ENCODE measurements around the gene SRRD.

The SRRD gene

GRCh38 chr22:26453812-26454500 is 29.7 kb upstream of the SRRD start:
- H3K9me3 ChIP-seq (ENCODE audit: control insufficient read depth in 5 of 5, low read length in 5 of 5): no peaks in the 10 kb centered on the region
- peaks cover 4 to 74% (median 65%) of the 10 kb centered on the region in 5 donors for H3K36me3 ChIP-seq (ENCODE audit: control insufficient read depth in 5 of 5, insufficient read depth in 5 of 5, low read length in 5 of 5)
- no peaks in the 10 kb centered on the region for H3K4me1 ChIP-seq (ENCODE audit: control insufficient read depth in 5 of 5, insufficient read depth in 5 of 5, low read length in 5 of 5)
- no peak overlapping the region for H3K9ac ChIP-seq (ENCODE audit: low read length in 5 of 5)
- no peak overlapping the region for H3K27ac ChIP-seq (ENCODE audit: low read depth, low read length)
- no peaks in the 10 kb centered on the region for H3K27me3 ChIP-seq (ENCODE audit: control insufficient read depth in 5 of 5, insufficient read depth in 4 of 5, low read length in 5 of 5)
- H3K4me3 ChIP-seq (ENCODE audit: low read depth in 1 of 5, low read length in 5 of 5): no peak overlapping the region

GRCh38 chr22:26457661-26458272 is 25.9 kb upstream of the SRRD start:
- H3K9ac ChIP-seq (ENCODE audit: low read length in 5 of 5): no peak overlapping the region
- H3K36me3 ChIP-seq (ENCODE audit: control insufficient read depth in 5 of 5, insufficient read depth in 5 of 5, low read length in 5 of 5): peaks cover 13 to 77% (median 58%) of the 10 kb centered on the region in 5 donors
- peaks cover 0 to 5% (median 0%) of the 10 kb centered on the region in 5 donors for H3K4me1 ChIP-seq (ENCODE audit: control insufficient read depth in 5 of 5, insufficient read depth in 5 of 5, low read length in 5 of 5)
- no peaks in the 10 kb centered on the region for H3K9me3 ChIP-seq (ENCODE audit: control insufficient read depth in 5 of 5, low read length in 5 of 5)
- H3K27ac ChIP-seq (ENCODE audit: low read depth, low read length): no peak overlapping the region
- no peaks in the 10 kb centered on the region for H3K27me3 ChIP-seq (ENCODE audit: control insufficient read depth in 5 of 5, insufficient read depth in 4 of 5, low read length in 5 of 5)
- no peak overlapping the region for H3K4me3 ChIP-seq (ENCODE audit: low read depth in 1 of 5, low read length in 5 of 5)

GRCh38 chr22:26460202-26460601 is 23.5 kb upstream of the SRRD start:
- no peaks in the 10 kb centered on the region for H3K9me3 ChIP-seq (ENCODE audit: control insufficient read depth in 5 of 5, low read length in 5 of 5)
- no peak overlapping the region for H3K27ac ChIP-seq (ENCODE audit: low read depth, low read length)
- no peaks in the 10 kb centered on the region for H3K27me3 ChIP-seq (ENCODE audit: control insufficient read depth in 5 of 5, insufficient read depth in 4 of 5, low read length in 5 of 5)
- peaks cover 17 to 84% (median 67%) of the 10 kb centered on the region in 5 donors for H3K36me3 ChIP-seq (ENCODE audit: control insufficient read depth in 5 of 5, insufficient read depth in 5 of 5, low read length in 5 of 5)
- peaks cover 4 to 12% (median 6%) of the 10 kb centered on the region in 5 donors for H3K4me1 ChIP-seq (ENCODE audit: control insufficient read depth in 5 of 5, insufficient read depth in 5 of 5, low read length in 5 of 5)
- H3K9ac ChIP-seq (ENCODE audit: low read length in 5 of 5): no peak overlapping the region
- H3K4me3 ChIP-seq (ENCODE audit: low read depth in 1 of 5, low read length in 5 of 5): no peak overlapping the region

- Histone ChIP-seq H3K36me3 (ENCODE audit: control insufficient read depth in 5 of 5, insufficient read depth in 5 of 5, low read length in 5 of 5) (peaks cover 20 to 88% (median 70%) of the 10 kb centered on the region in 5 donors), H3K9ac (ENCODE audit: low read length in 5 of 5) (no peak overlapping the region), H3K4me3 (ENCODE audit: low read depth in 1 of 5, low read length in 5 of 5) (no peak overlapping the region), H3K4me1 (ENCODE audit: control insufficient read depth in 5 of 5, insufficient read depth in 5 of 5, low read length in 5 of 5) (peaks cover 4 to 12% (median 6%) of the 10 kb centered on the region in 5 donors), H3K27me3 (ENCODE audit: control insufficient read depth in 5 of 5, insufficient read depth in 4 of 5, low read length in 5 of 5) (no peaks in the 10 kb centered on the region), H3K9me3 (ENCODE audit: control insufficient read depth in 5 of 5, low read length in 5 of 5) (no peaks in the 10 kb centered on the region), H3K27ac (ENCODE audit: low read depth, low read length) (no peak overlapping the region)
Observed at GRCh38 chr22:26461188-26461810, 22.4 kb upstream of the SRRD start.

- H3K9me3 ChIP-seq (ENCODE audit: control insufficient read depth in 5 of 5, low read length in 5 of 5): no peaks in the 10 kb centered on the region
- H3K27me3 ChIP-seq (ENCODE audit: control insufficient read depth in 5 of 5, insufficient read depth in 4 of 5, low read length in 5 of 5): no peaks in the 10 kb centered on the region
- peaks cover 20 to 85% (median 70%) of the 10 kb centered on the region in 5 donors for H3K36me3 ChIP-seq (ENCODE audit: control insufficient read depth in 5 of 5, insufficient read depth in 5 of 5, low read length in 5 of 5)
- peaks cover 4 to 12% (median 6%) of the 10 kb centered on the region in 5 donors for H3K4me1 ChIP-seq (ENCODE audit: control insufficient read depth in 5 of 5, insufficient read depth in 5 of 5, low read length in 5 of 5)
- no peak overlapping the region for H3K4me3 ChIP-seq (ENCODE audit: low read depth in 1 of 5, low read length in 5 of 5)
- no peak overlapping the region for H3K27ac ChIP-seq (ENCODE audit: low read depth, low read length)
- H3K9ac ChIP-seq (ENCODE audit: low read length in 5 of 5): no peak overlapping the region
Observed at GRCh38 chr22:26462051-26462450, 21.6 kb upstream of the SRRD start.

- no peak overlapping the region for H3K27ac ChIP-seq (ENCODE audit: low read depth, low read length)
- peaks cover 4 to 12% (median 6%) of the 10 kb centered on the region in 5 donors for H3K4me1 ChIP-seq (ENCODE audit: control insufficient read depth in 5 of 5, insufficient read depth in 5 of 5, low read length in 5 of 5)
- H3K36me3 ChIP-seq (ENCODE audit: control insufficient read depth in 5 of 5, insufficient read depth in 5 of 5, low read length in 5 of 5): peaks cover 26 to 86% (median 72%) of the 10 kb centered on the region in 5 donors
Observed at GRCh38 chr22:26462641-26463040, 21.0 kb upstream of the SRRD start.

GRCh38 chr22:26463101-26463661 is 20.5 kb upstream of the SRRD start:
- no peak overlapping the region for H3K4me3 ChIP-seq (ENCODE audit: low read depth in 1 of 5, low read length in 5 of 5)
- H3K9me3 ChIP-seq (ENCODE audit: control insufficient read depth in 5 of 5, low read length in 5 of 5): no peaks in the 10 kb centered on the region
- no peaks in the 10 kb centered on the region for H3K27me3 ChIP-seq (ENCODE audit: control insufficient read depth in 5 of 5, insufficient read depth in 4 of 5, low read length in 5 of 5)
- peak overlapping the region in 1 of 5 donors; percentile 7 for H3K9ac ChIP-seq (ENCODE audit: low read length in 5 of 5)
- no peak overlapping the region for H3K27ac ChIP-seq (ENCODE audit: low read depth, low read length)
- H3K36me3 ChIP-seq (ENCODE audit: control insufficient read depth in 5 of 5, insufficient read depth in 5 of 5, low read length in 5 of 5): peaks cover 26 to 85% (median 68%) of the 10 kb centered on the region in 5 donors
- peaks cover 4 to 12% (median 6%) of the 10 kb centered on the region in 5 donors for H3K4me1 ChIP-seq (ENCODE audit: control insufficient read depth in 5 of 5, insufficient read depth in 5 of 5, low read length in 5 of 5)

More at GRCh38 chr22:26462641-26463040, 21.0 kb upstream of the SRRD start:
- H3K9me3 ChIP-seq (ENCODE audit: control insufficient read depth in 5 of 5, low read length in 5 of 5): no peaks in the 10 kb centered on the region
- H3K4me3 ChIP-seq (ENCODE audit: low read depth in 1 of 5, low read length in 5 of 5): no peak overlapping the region
- no peak overlapping the region for H3K9ac ChIP-seq (ENCODE audit: low read length in 5 of 5)
- no peaks in the 10 kb centered on the region for H3K27me3 ChIP-seq (ENCODE audit: control insufficient read depth in 5 of 5, insufficient read depth in 4 of 5, low read length in 5 of 5)

GRCh38 chr22:26463688-26464087 is 20.0 kb upstream of the SRRD start:
- Histone ChIP-seq H3K27ac (ENCODE audit: low read depth, low read length) (no peak overlapping the region), H3K36me3 (ENCODE audit: control insufficient read depth in 5 of 5, insufficient read depth in 5 of 5, low read length in 5 of 5) (peaks cover 28 to 86% (median 69%) of the 10 kb centered on the region in 5 donors), H3K9me3 (ENCODE audit: control insufficient read depth in 5 of 5, low read length in 5 of 5) (no peaks in the 10 kb centered on the region), H3K4me3 (ENCODE audit: low read depth in 1 of 5, low read length in 5 of 5) (no peak overlapping the region), H3K4me1 (ENCODE audit: control insufficient read depth in 5 of 5, insufficient read depth in 5 of 5, low read length in 5 of 5) (peaks cover 4 to 12% (median 6%) of the 10 kb centered on the region in 5 donors), H3K9ac (ENCODE audit: low read length in 5 of 5) (no peak overlapping the region), H3K27me3 (ENCODE audit: control insufficient read depth in 5 of 5, insufficient read depth in 4 of 5, low read length in 5 of 5) (no peaks in the 10 kb centered on the region)

- no peaks in the 10 kb centered on the region for H3K27me3 ChIP-seq (ENCODE audit: control insufficient read depth in 5 of 5, insufficient read depth in 4 of 5, low read length in 5 of 5)
- H3K9me3 ChIP-seq (ENCODE audit: control insufficient read depth in 5 of 5, low read length in 5 of 5): no peaks in the 10 kb centered on the region
- no peak overlapping the region for H3K4me3 ChIP-seq (ENCODE audit: low read depth in 1 of 5, low read length in 5 of 5)
- H3K9ac ChIP-seq (ENCODE audit: low read length in 5 of 5): peak overlapping the region in 1 of 5 donors; percentile 16
- H3K4me1 ChIP-seq (ENCODE audit: control insufficient read depth in 5 of 5, insufficient read depth in 5 of 5, low read length in 5 of 5): peaks cover 4 to 12% (median 6%) of the 10 kb centered on the region in 5 donors
- H3K27ac ChIP-seq (ENCODE audit: low read depth, low read length): no peak overlapping the region
- H3K36me3 ChIP-seq (ENCODE audit: control insufficient read depth in 5 of 5, insufficient read depth in 5 of 5, low read length in 5 of 5): peaks cover 32 to 87% (median 74%) of the 10 kb centered on the region in 5 donors
Observed at GRCh38 chr22:26464312-26464711, 19.4 kb upstream of the SRRD start.
